Measurements from ENCODE around the gene PTCHD4. TPM values are rescaled to one million over a fixed set of nuclear protein-coding genes. Genes with fewer than 3 reads are reported as not detected.

The PTCHD4 gene
- 32.9 and 35.7 TPM in 2 replicates for total RNA-seq (2016; rRNA removed; fragmentation: Illumina TruSeq; extraction: Trizol)
- 18.0 and 20.6 TPM in 2 replicates for total RNA-seq (2016; cell fraction: cytosol; rRNA removed; fragmentation: Illumina TruSeq; extraction: Trizol; ENCODE audit: low read depth)
- 30.6 and 34.3 TPM in 2 replicates for total RNA-seq (2016; cell fraction: insoluble cytoplasmic fraction; rRNA removed; fragmentation: Illumina TruSeq; extraction: Trizol)
- 26.1 and 27.2 TPM in 2 replicates for total RNA-seq (2016; cell fraction: membrane; rRNA removed; fragmentation: Illumina TruSeq; extraction: Trizol)
- total RNA-seq (2016; cell fraction: nucleus; rRNA removed; fragmentation: Illumina TruSeq; extraction: Trizol) = 48.1 and 50.6 TPM in 2 replicates
- polyA plus RNA-seq (2011; rRNA removed) = 21.9 and 28.4 TPM in 2 replicates
- polyA plus RNA-seq (2011; cell fraction: cytosol; rRNA removed) = 16.5 and 20.5 TPM in 2 replicates
- 18.5 and 20.8 TPM in 2 replicates for polyA plus RNA-seq (2011; cell fraction: nucleus; rRNA removed)
- polyA plus RNA-seq (2012) = 15.1 and 20.3 TPM in 2 replicates
- 3.9 and 4.7 TPM in 2 replicates for polyA plus RNA-seq (2016; cell fraction: cytosol; fragmentation: Illumina TruSeq; extraction: Trizol; ENCODE audit: low read depth)
- 28.4 and 29.3 TPM in 2 replicates for polyA plus RNA-seq (2016; cell fraction: insoluble cytoplasmic fraction; fragmentation: Illumina TruSeq; extraction: Trizol; ENCODE audit: low read depth)
- polyA plus RNA-seq (2016; cell fraction: membrane; fragmentation: Illumina TruSeq; extraction: Trizol; ENCODE audit: low read depth) = 12.5 and 12.7 TPM in 2 replicates
- polyA plus RNA-seq (2016; cell fraction: nucleus; fragmentation: Illumina TruSeq; extraction: Trizol; ENCODE audit: insufficient read depth, low read depth) = 20.7 and 24.1 TPM in 2 replicates
- polyA minus RNA-seq (2011; rRNA and poly(A)+ RNA removed; ENCODE audit: low replicate concordance) = 0.07 and 80.1 TPM in 2 replicates
- 19.2 and 19.8 TPM in 2 replicates for polyA minus RNA-seq (2011; cell fraction: cytosol; rRNA and poly(A)+ RNA removed)
- 148 and 164 TPM in 2 replicates for polyA minus RNA-seq (2011; cell fraction: nucleus; rRNA and poly(A)+ RNA removed)
- percentile 94 among the genes with signal in this experiment for Bru-seq, nascent RNA
- BruChase-seq, experiment 1, labeled RNA remaining after a 6-hour chase = percentile 80 among the genes with signal in this experiment
- percentile 93 among the genes with signal in this experiment for BruChase-seq, experiment 2, labeled RNA remaining after a 2-hour chase
- long read RNA-seq, experiment 1, partial matches to known transcripts = 2 of 28 reads
- long read RNA-seq, experiment 1, other reads (novel, unspliced or antisense) = 26 of 28 reads
- long read RNA-seq, experiment 2, partial matches to known transcripts = 16 of 90 reads
- long read RNA-seq, experiment 2, other reads (novel, unspliced or antisense) = 74 of 90 reads

DNA sequence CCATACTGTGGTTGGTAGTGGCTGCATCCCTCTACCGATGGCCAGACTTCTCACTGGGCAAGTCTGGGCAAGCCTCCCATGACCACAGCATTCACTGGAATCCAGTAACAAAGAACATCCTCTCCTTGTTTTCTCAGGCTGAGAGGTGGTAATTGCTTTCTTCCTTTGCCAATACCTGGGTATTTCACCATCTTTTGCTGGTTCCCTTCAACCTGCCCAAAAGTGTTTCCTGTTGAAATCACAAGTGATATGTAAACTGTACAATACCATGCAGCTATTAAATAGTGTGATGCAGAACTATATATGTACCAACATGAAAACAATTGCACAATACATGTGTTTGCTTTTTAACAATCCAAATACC is at the start of gene PTCHD4:
TSS of gene PTCHD4 (minus strand) at position 55 of the 364 bp plus-strand sequence. CDS start 42,240 bp downstream, outside the sequence.
- 0% methylated on average over 1 of the region's 1 CpG for WGBS (ENCODE audit: low lambda C conversion rate)
- FAIRE-seq = peak; percentile 83
- TSS peak; percentile 85 for BruUV-seq (replicated peaks)
- peak; percentile 86 for DNase-seq (ENCODE audit: low spot score)
- ATAC-seq = peak; percentile 99
- Histone ChIP-seq H3K4me3 (replicated peaks in 1 of 3; ENCODE audit: insufficient read depth in 1 of 3, low read depth in 2 of 3, low read length in 3 of 3) (peak within 1 kb of the TSS; percentile 59 to 93 (median 73)), H3K36me3 (replicated peaks in 1 of 2; ENCODE audit: control insufficient read depth in 1 of 2, insufficient read depth in 2 of 2, low read length in 2 of 2) (no peaks in the 10 kb centered on the region), H2AFZ (ENCODE audit: low read length) (peak within 1 kb of the TSS; percentile 33), H4K20me1 (ENCODE audit: insufficient read depth, low read length) (no peaks in the 10 kb centered on the region), H3K27me3 (ENCODE audit: control insufficient read depth in 1 of 2, insufficient read depth in 2 of 2, low read length in 2 of 2) (no peaks in the 10 kb centered on the region; a peak in 2 of 5 replicates), H3K27ac (ENCODE audit: extremely low read length, insufficient read depth, low read length) (peak within 1 kb of the TSS; percentile 97), H3K4me2 (ENCODE audit: low read depth, low read length) (peak within 1 kb of the TSS; percentile 73), H3K79me2 (ENCODE audit: insufficient read depth, low read length) (peaks cover 41% of the 10 kb centered on the region), H3K4me1 (ENCODE audit: insufficient read depth, low read length) (peaks cover 32% of the 10 kb centered on the region), H3K9me3 (ENCODE audit: low read length) (no peaks in the 10 kb centered on the region), H3K9ac (ENCODE audit: insufficient read depth, low read depth, low read length) (peak within 1 kb of the TSS; percentile 97)
- ChIA-PET CTCF (ENCODE audit: low intra/inter-chr PET ratio, low total read pairs) (no interaction called here), POLR2A (interaction anchor here (1.2 kb wide), 1 partner anchor 8 kb away, joined by 5 read pairs; no protein-coding TSS in a partner anchor)
- intact Hi-C loops (cut with micrococcal nuclease; ENCODE audit: unreplicated experiment) (loop anchor here (2.0 to 5.0 kb wide), 2 partner anchors 39 to 102 kb away; no protein-coding TSS in a partner anchor), in situ Hi-C loops (cut with HindIII; ENCODE audit: extremely low pct_ligation_motif_present, low pct_unique_long_range_greater_than_20kb) (no loop called here)
- TF ChIP-seq, protein P1, sequence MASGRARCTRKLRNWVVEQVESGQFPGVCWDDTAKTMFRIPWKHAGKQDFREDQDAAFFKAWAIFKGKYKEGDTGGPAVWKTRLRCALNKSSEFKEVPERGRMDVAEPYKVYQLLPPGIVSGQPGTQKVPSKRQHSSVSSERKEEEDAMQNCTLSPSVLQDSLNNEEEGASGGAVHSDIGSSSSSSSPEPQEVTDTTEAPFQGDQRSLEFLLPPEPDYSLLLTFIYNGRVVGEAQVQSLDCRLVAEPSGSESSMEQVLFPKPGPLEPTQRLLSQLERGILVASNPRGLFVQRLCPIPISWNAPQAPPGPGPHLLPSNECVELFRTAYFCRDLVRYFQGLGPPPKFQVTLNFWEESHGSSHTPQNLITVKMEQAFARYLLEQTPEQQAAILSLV (CRISPR knock-in tag; IDR thresholded peaks at IDR 0.05; ENCODE audit: borderline replicate concordance) = 0 out of 2 replicates have a peak, but pooled peaks have one; percentile 31
- TF ChIP-seq NFKBIZ (CRISPR knock-in tag; IDR thresholded peaks at IDR 0.05) (peak; percentile 56; the same call in 1 of the 2 replicates), SAFB2 (CRISPR knock-in tag; IDR thresholded peaks at IDR 0.05; ENCODE audit: borderline replicate concordance, low read depth) (no peak), ISL2 (CRISPR knock-in tag; IDR thresholded peaks at IDR 0.05) (peak; percentile 68; the same call in 1 of the 2 replicates), MIER2 (CRISPR knock-in tag; IDR thresholded peaks at IDR 0.05) (peak; percentile 46; the same call in 1 of the 2 replicates), ZC3H4 (CRISPR knock-in tag; IDR thresholded peaks at IDR 0.05; ENCODE audit: borderline replicate concordance) (peak; percentile 60; the same call in 1 of the 2 replicates), MIER3 (CRISPR knock-in tag; IDR thresholded peaks at IDR 0.05; ENCODE audit: borderline replicate concordance) (peak; percentile 49; the same call in 1 of the 2 replicates), BORCS8-MEF2B (CRISPR knock-in tag; IDR thresholded peaks at IDR 0.05) (0 out of 2 replicates have a peak, but pooled peaks have one; percentile 27), THYN1 (CRISPR knock-in tag; IDR thresholded peaks at IDR 0.05; ENCODE audit: borderline replicate concordance, low read depth) (no peak), FOXK2 (IDR thresholded peaks at IDR 0.05) (no peak), ZNF780A (CRISPR knock-in tag; IDR thresholded peaks at IDR 0.05) (no peak)
- TF ChIP-seq, protein P2, sequence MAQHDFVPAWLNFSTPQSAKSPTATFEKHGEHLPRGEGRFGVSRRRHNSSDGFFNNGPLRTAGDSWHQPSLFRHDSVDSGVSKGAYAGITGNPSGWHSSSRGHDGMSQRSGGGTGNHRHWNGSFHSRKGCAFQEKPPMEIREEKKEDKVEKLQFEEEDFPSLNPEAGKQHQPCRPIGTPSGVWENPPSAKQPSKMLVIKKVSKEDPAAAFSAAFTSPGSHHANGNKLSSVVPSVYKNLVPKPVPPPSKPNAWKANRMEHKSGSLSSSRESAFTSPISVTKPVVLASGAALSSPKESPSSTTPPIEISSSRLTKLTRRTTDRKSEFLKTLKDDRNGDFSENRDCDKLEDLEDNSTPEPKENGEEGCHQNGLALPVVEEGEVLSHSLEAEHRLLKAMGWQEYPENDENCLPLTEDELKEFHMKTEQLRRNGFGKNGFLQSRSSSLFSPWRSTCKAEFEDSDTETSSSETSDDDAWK (CRISPR knock-in tag; IDR thresholded peaks at IDR 0.05) = no peak
- TF ChIP-seq, protein P3, sequence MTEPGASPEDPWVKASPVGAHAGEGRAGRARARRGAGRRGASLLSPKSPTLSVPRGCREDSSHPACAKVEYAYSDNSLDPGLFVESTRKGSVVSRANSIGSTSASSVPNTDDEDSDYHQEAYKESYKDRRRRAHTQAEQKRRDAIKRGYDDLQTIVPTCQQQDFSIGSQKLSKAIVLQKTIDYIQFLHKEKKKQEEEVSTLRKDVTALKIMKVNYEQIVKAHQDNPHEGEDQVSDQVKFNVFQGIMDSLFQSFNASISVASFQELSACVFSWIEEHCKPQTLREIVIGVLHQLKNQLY (CRISPR knock-in tag; IDR thresholded peaks at IDR 0.05) = peak; percentile 45; the same call in 1 of the 2 replicates
- TF ChIP-seq, protein P4, sequence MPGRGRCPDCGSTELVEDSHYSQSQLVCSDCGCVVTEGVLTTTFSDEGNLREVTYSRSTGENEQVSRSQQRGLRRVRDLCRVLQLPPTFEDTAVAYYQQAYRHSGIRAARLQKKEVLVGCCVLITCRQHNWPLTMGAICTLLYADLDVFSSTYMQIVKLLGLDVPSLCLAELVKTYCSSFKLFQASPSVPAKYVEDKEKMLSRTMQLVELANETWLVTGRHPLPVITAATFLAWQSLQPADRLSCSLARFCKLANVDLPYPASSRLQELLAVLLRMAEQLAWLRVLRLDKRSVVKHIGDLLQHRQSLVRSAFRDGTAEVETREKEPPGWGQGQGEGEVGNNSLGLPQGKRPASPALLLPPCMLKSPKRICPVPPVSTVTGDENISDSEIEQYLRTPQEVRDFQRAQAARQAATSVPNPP (CRISPR knock-in tag; IDR thresholded peaks at IDR 0.05) = no peak

Measured in HepG2 (cell line).